ENCODE data around the gene FBF1. TPM values are rescaled to one million over a fixed set of nuclear protein-coding genes. Genes with fewer than 3 reads are reported as not detected.

FBF1 gene
- total and polyA plus RNA-seq, 9 of the 15 experiments (the other 6 are each of a cell fraction or from before 2014, with no cell fraction given): 0.46 to 14.9 (median 7.5) TPM

GRCh38 chr17:75970011-75970523, 29.2 kb upstream of the FBF1 start (continued):
- TF ChIP-seq CHD7 (IDR thresholded peaks at IDR 0.05; ENCODE audit: low read depth, low read length): no peak
- TF ChIP-seq SRSF1 (IDR thresholded peaks at IDR 0.05; ENCODE audit: low read depth, low read length): no peak
- peak; percentile 69 for TF ChIP-seq SMAD1 (IDR thresholded peaks at IDR 0.05; ENCODE audit: low read depth, low read length, partially characterized antibody)
- TF ChIP-seq, protein P1, sequence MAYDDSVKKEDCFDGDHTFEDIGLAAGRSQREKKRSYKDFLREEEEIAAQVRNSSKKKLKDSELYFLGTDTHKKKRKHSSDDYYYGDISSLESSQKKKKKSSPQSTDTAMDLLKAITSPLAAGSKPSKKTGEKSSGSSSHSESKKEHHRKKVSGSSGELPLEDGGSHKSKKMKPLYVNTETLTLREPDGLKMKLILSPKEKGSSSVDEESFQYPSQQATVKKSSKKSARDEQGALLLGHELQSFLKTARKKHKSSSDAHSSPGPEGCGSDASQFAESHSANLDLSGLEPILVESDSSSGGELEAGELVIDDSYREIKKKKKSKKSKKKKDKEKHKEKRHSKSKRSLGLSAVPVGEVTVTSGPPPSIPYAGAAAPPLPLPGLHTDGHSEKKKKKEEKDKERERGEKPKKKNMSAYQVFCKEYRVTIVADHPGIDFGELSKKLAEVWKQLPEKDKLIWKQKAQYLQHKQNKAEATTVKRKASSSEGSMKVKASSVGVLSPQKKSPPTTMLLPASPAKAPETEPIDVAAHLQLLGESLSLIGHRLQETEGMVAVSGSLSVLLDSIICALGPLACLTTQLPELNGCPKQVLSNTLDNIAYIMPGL (CRISPR knock-in tag; IDR thresholded peaks at IDR 0.05): no peak
- peak; percentile 96 for TF ChIP-seq TEAD4 (IDR thresholded peaks at IDR 0.05; ENCODE audit: low read length)
- TF ChIP-seq TEAD4 (CRISPR knock-in tag; IDR thresholded peaks at IDR 0.05; ENCODE audit: borderline replicate concordance): no peak
- peak; percentile 56; the same call in 1 of the 2 replicates for TF ChIP-seq EHMT2 (IDR thresholded peaks at IDR 0.05)
- TF ChIP-seq KHSRP (IDR thresholded peaks at IDR 0.05): peak; percentile 71; the same call in 1 of the 2 replicates
